Glutamatergic neuron (in vitro differentiated cells): ENCODE results near the gene CFAP119. TPM values are rescaled to one million over a fixed set of nuclear protein-coding genes. Genes with fewer than 3 reads are reported as not detected.

Source experiments
- DNase-seq: peaks from one replicate; pipeline ENCODE4 v3.0.0; 2022
- H3K27ac Mint-ChIP-seq: one replicate; pipeline ENCODE4 v1.8.0; 2020; ENCODE audit warnings: mild to moderate bottlenecking, mixed read lengths, inconsistent platforms; ENCODE audit not compliant: unreplicated experiment
- H3K27me3 Mint-ChIP-seq: one replicate; pipeline ENCODE4 v1.8.0; 2020; ENCODE audit warnings: mild to moderate bottlenecking, moderate library complexity, mixed read lengths, inconsistent platforms; ENCODE audit not compliant: unreplicated experiment
- H3K36me3 Mint-ChIP-seq: one replicate; pipeline ENCODE4 v1.8.0; 2020; ENCODE audit warnings: mild to moderate bottlenecking, mixed read lengths, inconsistent platforms; ENCODE audit not compliant: unreplicated experiment
- H3K4me1 Mint-ChIP-seq: one replicate; pipeline ENCODE4 v1.8.0; 2020; ENCODE audit warnings: mild to moderate bottlenecking, low read depth, mixed read lengths, inconsistent platforms; ENCODE audit not compliant: unreplicated experiment
- H3K4me3 Mint-ChIP-seq: one replicate; pipeline ENCODE4 v1.8.0; 2020; ENCODE audit warnings: mild to moderate bottlenecking, mixed read lengths, inconsistent platforms; ENCODE audit not compliant: unreplicated experiment
- H3K9me3 Mint-ChIP-seq: one replicate; pipeline ENCODE4 v1.8.0; 2020; ENCODE audit warnings: mild to moderate bottlenecking, moderate library complexity, mixed read lengths, inconsistent platforms; ENCODE audit not compliant: unreplicated experiment
- CTCF ChIP-seq: fragments of 200-600 bp; sonication (generic); IDR thresholded peaks from one replicate; pipeline ENCODE4 v1.5.0; 2021; ENCODE audit not compliant: partially characterized antibody, unreplicated experiment
- total RNA-seq: library from RNA; stranded (reverse); fragmentation: NEBNext Ultra II Directional; extraction: Animal tissue kit (Norgen Biotek cat#: 25700); gene quantifications from one replicate; pipeline ENCODE4 v1.2.1, GENCODE V29; 2021; ENCODE audit not compliant: unreplicated experiment

The CFAP119 gene
- total RNA-seq, 1 donor from 2014 or later: 10.9 TPM

- Mint-ChIP-seq H3K4me1 (peaks cover 14% of the 10 kb centered on the region), H3K27ac (no peak overlapping the region), H3K4me3 (no peak overlapping the region), H3K36me3 (no peaks in the 10 kb centered on the region), H3K9me3 (peaks cover 7% of the 10 kb centered on the region), H3K27me3 (peaks cover 5% of the 10 kb centered on the region)
- DNase-seq: no peak
- no peak for TF ChIP-seq CTCF
These were observed 22.4 kb upstream of the CFAP119 start for GRCh38 chr16:30784215-30784614.

DNA sequence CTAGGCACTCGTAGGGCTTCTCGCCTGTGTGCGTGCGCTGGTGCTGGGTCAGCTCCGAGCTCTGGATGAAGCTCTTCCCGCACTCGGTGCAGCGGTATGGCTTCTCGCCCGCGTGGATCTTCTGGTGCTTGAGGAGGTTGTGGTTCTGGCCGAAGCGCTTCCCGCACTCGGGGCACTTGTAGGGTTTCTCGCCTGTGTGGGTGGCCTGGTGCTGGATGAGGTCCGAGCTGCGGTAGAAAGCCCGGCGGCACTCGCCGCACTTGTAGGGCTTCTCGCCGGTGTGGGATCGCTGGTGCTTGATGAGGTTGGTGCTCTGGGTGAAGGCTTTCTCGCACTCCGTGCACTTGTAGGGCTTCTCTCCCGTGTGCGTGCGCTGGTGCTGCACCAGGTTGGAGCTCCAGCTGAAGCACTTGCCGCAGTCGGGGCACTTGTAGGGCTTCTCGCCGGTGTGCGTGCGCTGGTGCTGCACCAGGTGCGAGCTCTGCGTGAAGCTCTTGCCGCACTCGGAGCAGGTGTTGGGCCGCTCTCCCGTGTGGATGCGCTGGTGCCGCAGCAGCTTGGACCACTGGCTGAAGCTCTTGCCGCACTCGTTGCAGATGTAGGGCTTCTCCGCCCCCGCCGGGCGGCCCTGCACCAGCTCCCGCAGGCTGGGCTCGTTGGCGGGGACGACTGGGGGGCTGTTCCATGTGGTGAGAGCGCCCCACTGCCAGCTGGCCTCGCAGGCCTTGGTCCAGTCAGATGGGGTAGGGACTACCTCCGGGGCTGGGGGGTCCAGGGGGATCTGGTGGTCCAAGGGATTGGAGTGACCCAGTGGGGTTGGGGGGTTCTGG lies 21.6 kb upstream of the CFAP119 start:
- peaks cover 10% of the 10 kb centered on the region for H3K9me3 Mint-ChIP-seq
- no peak for TF ChIP-seq CTCF
- H3K4me3 Mint-ChIP-seq: no peak overlapping the region
- H3K36me3 Mint-ChIP-seq: no peaks in the 10 kb centered on the region
- no peak for DNase-seq
- peaks cover 19% of the 10 kb centered on the region for H3K4me1 Mint-ChIP-seq
- H3K27ac Mint-ChIP-seq: no peak overlapping the region
- peaks cover 5% of the 10 kb centered on the region for H3K27me3 Mint-ChIP-seq

DNA sequence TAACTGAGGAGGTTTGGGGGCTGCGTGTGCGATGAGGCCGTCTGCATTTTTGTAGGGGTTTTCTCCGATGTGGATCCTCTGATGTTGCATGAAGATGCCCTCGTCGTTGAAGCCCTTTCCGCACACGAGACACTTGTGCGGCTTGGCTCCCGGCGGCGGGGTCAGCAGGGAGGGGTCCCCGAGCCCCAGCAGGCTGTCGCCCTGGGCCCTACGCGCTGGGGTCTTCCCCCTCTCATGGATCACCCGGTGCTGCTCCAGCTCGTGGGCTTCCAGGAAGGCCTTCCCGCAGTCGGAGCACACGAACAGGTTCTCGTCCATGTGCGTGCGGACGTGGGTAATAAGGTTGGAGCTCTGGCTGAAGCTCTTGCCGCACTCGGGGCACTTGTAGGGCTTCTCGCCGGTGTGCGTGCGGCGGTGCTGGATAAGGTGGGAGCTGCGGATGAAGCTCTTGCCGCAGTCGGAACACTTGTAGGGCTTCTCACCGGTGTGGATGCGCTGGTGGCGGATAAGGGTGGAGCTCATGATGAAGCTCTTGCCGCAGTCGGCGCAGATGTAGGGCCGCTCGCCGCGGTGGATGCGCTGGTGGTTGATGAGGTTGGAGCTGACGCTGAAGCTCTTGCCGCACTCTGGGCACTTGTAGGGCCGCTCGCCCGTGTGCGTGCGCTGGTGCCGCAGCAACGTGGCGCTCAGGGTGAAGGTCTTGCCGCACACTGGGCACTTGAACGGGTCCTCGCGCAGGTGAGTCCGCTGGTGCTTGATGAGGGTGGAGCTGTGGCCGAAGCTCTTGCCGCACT lies 20.8 kb upstream of the CFAP119 start:
- Mint-ChIP-seq H3K27ac (no peak overlapping the region), H3K4me1 (peaks cover 18% of the 10 kb centered on the region), H3K4me3 (no peak overlapping the region), H3K9me3 (peaks cover 10% of the 10 kb centered on the region), H3K36me3 (no peaks in the 10 kb centered on the region), H3K27me3 (peaks cover 8% of the 10 kb centered on the region)
- no peak for TF ChIP-seq CTCF
- DNase-seq: no peak

- Mint-ChIP-seq H3K4me1 (peaks cover 16% of the 10 kb centered on the region), H3K9me3 (peaks cover 12% of the 10 kb centered on the region), H3K27me3 (peaks cover 17% of the 10 kb centered on the region), H3K27ac (no peak overlapping the region), H3K4me3 (no peak overlapping the region), H3K36me3 (no peaks in the 10 kb centered on the region)
- no peak for TF ChIP-seq CTCF
- no peak for DNase-seq
These were observed 18.7 kb upstream of the CFAP119 start for GRCh38 chr16:30780549-30780948.

GRCh38 chr16:30780021-30780420 lies 18.2 kb upstream of the CFAP119 start:
- peaks cover 15% of the 10 kb centered on the region for H3K9me3 Mint-ChIP-seq
- H3K4me1 Mint-ChIP-seq: peaks cover 13% of the 10 kb centered on the region
- H3K4me3 Mint-ChIP-seq: no peak overlapping the region
- no peak for DNase-seq
- no peak for TF ChIP-seq CTCF
- H3K27ac Mint-ChIP-seq: no peak overlapping the region
- peaks cover 19% of the 10 kb centered on the region for H3K27me3 Mint-ChIP-seq
- H3K36me3 Mint-ChIP-seq: no peaks in the 10 kb centered on the region
